Measurements from ENCODE around the gene CD99L2. TPM values are rescaled to one million over a fixed set of nuclear protein-coding genes. Genes with fewer than 3 reads are reported as not detected.

The CD99L2 gene
- total and polyA plus RNA-seq, 4 donors: 9.7 to 39.8 (median 23.8) TPM

GRCh38 chrX:150942942-150943594 lies 44.6 kb upstream of the CD99L2 start:
- no peaks in the 10 kb centered on the region for H3K9me3 ChIP-seq (ENCODE audit: control insufficient read depth in 4 of 4, low read length in 3 of 4)
- WGBS: 88% methylated on average over 9 of the region's 9 CpGs
- TF ChIP-seq RAD21 (IDR thresholded peaks at IDR 0.05): no peak
- TF ChIP-seq YY1 (IDR thresholded peaks at IDR 0.05): no peak
- no peak for TF ChIP-seq HNF4A (conservative IDR thresholded peaks at IDR 0.05)
- no peak for TF ChIP-seq ZBTB33 (IDR thresholded peaks at IDR 0.05)
- no peak for TF ChIP-seq GABPA (IDR thresholded peaks at IDR 0.05 in 1 of 2, conservative IDR thresholded peaks at IDR 0.05 in 1 of 2)
- no peak for TF ChIP-seq RXRA (IDR thresholded peaks at IDR 0.05)
- no peak for TF ChIP-seq FOXA1 (IDR thresholded peaks at IDR 0.05)
- TF ChIP-seq ATF3 (IDR thresholded peaks at IDR 0.05): no peak
- TF ChIP-seq MAX (IDR thresholded peaks at IDR 0.05): no peak
- TF ChIP-seq JUND (IDR thresholded peaks at IDR 0.05): no peak
- no peak for TF ChIP-seq REST (IDR thresholded peaks at IDR 0.05)

GRCh38 chrX:150941580-150941979 lies 43.1 kb upstream of the CD99L2 start:
- H3K27me3 ChIP-seq (ENCODE audit: control insufficient read depth in 4 of 4, insufficient read depth in 4 of 4, low read length in 3 of 4): no peaks in the 10 kb centered on the region
- H3K4me3 ChIP-seq (ENCODE audit: low read depth in 1 of 3, low read length in 3 of 3): no peak overlapping the region
- H3K9me3 ChIP-seq (ENCODE audit: control insufficient read depth in 4 of 4, low read length in 3 of 4): peaks cover 0 to 1% (median 0%) of the 10 kb centered on the region in 4 donors
- H3K9ac ChIP-seq (ENCODE audit: low read depth in 1 of 2, low read length in 2 of 2): no peak overlapping the region
- 61% methylated on average over 2 of the region's 2 CpGs for WGBS
- no peaks in the 10 kb centered on the region for H3K4me1 ChIP-seq (ENCODE audit: control insufficient read depth in 4 of 4, insufficient read depth in 4 of 4, low read length in 3 of 4)
- no peaks in the 10 kb centered on the region for H3K36me3 ChIP-seq (ENCODE audit: control insufficient read depth in 4 of 4, insufficient read depth in 3 of 4, low read depth in 1 of 4, low read length in 3 of 4)
- no peak overlapping the region for H3K27ac ChIP-seq (ENCODE audit: low read depth in 1 of 2, low read length in 2 of 2)
- peak; percentile 36 for DNase-seq (ENCODE audit: low spot score)
- TF ChIP-seq EGR1 (IDR thresholded peaks at IDR 0.05; ENCODE audit: low read depth in 2 of 2) (no peak), TAF1 (conservative IDR thresholded peaks at IDR 0.05) (no peak), SP1 (IDR thresholded peaks at IDR 0.05) (no peak), NR2F2 (IDR thresholded peaks at IDR 0.05) (no peak), FOXA2 (IDR thresholded peaks at IDR 0.05) (no peak), GABPA (IDR thresholded peaks at IDR 0.05 in 1 of 2, conservative IDR thresholded peaks at IDR 0.05 in 1 of 2) (no peak), REST (IDR thresholded peaks at IDR 0.05) (no peak), ATF3 (IDR thresholded peaks at IDR 0.05) (no peak), HNF4G (IDR thresholded peaks at IDR 0.05) (no peak), JUND (IDR thresholded peaks at IDR 0.05) (no peak), RXRA (IDR thresholded peaks at IDR 0.05) (no peak), HNF4A (conservative IDR thresholded peaks at IDR 0.05) (no peak), RAD21 (IDR thresholded peaks at IDR 0.05) (no peak), CTCF (IDR thresholded peaks at IDR 0.05; ENCODE audit: low read depth, low read length, missing input control) (no peak), YY1 (IDR thresholded peaks at IDR 0.05) (no peak), FOXA1 (IDR thresholded peaks at IDR 0.05) (no peak), MAX (IDR thresholded peaks at IDR 0.05) (no peak)

More at GRCh38 chrX:150942942-150943594, 44.6 kb upstream of the CD99L2 start:
- Histone ChIP-seq H3K4me3 (ENCODE audit: low read depth in 1 of 3, low read length in 3 of 3) (no peak overlapping the region), H3K36me3 (ENCODE audit: control insufficient read depth in 4 of 4, insufficient read depth in 3 of 4, low read depth in 1 of 4, low read length in 3 of 4) (no peaks in the 10 kb centered on the region), H3K9ac (ENCODE audit: low read depth in 1 of 2, low read length in 2 of 2) (no peak overlapping the region), H3K4me1 (ENCODE audit: control insufficient read depth in 4 of 4, insufficient read depth in 4 of 4, low read length in 3 of 4) (no peaks in the 10 kb centered on the region), H3K27me3 (ENCODE audit: control insufficient read depth in 4 of 4, insufficient read depth in 4 of 4, low read length in 3 of 4) (no peaks in the 10 kb centered on the region), H3K27ac (ENCODE audit: low read depth in 1 of 2, low read length in 2 of 2) (no peak overlapping the region)
- DNase-seq (ENCODE audit: low spot score): peak; percentile 37
